ENCODE data around the gene CYP4F8.

CYP4F8 gene

GRCh38 chr19:15671891-15672579, 57.0 kb downstream of the CYP4F8 start:
- Histone ChIP-seq H3K79me2 (ENCODE audit: control insufficient read depth, insufficient read depth, low read length, poor library complexity) (no peaks in the 10 kb centered on the region), H2AK5ac (ENCODE audit: low read length) (no peak overlapping the region), H3K27me3 (ENCODE audit: insufficient read depth, low read length) (no peaks in the 10 kb centered on the region), H3K4me1 (ENCODE audit: control insufficient read depth in 1 of 2, insufficient read depth in 2 of 2, low read length in 2 of 2) (no peaks in the 10 kb centered on the region), H4K12ac (ENCODE audit: low read depth, low read length) (no peak overlapping the region), H3K23ac (ENCODE audit: low read length) (no peak overlapping the region), H3K9me3 (ENCODE audit: insufficient read depth, low read depth, low read length) (peaks cover 43% of the 10 kb centered on the region), H3K18ac (ENCODE audit: low read length) (no peak overlapping the region), H4K91ac (ENCODE audit: low read depth, low read length) (no peak overlapping the region), H2AFZ (ENCODE audit: insufficient read depth, low read length, poor library complexity) (no peak overlapping the region), H2BK120ac (ENCODE audit: insufficient read depth, low read length, poor library complexity) (no peak overlapping the region), H3K4me3 (ENCODE audit: low read depth, low read length) (no peak overlapping the region), H3K79me1 (ENCODE audit: low read length) (no peaks in the 10 kb centered on the region), H3K9ac (ENCODE audit: low read length) (no peak overlapping the region), H3K27ac (ENCODE audit: low read depth, low read length) (no peak overlapping the region), H4K8ac (ENCODE audit: low read depth, low read length) (no peak overlapping the region), H3K14ac (ENCODE audit: low read length) (no peak overlapping the region), H3K36me3 (ENCODE audit: control insufficient read depth in 1 of 2, insufficient read depth in 2 of 2, low read length in 2 of 2) (no peaks in the 10 kb centered on the region), H3K4me2 (ENCODE audit: low read length) (no peak overlapping the region), H2BK12ac (ENCODE audit: low read length) (no peak overlapping the region), H2BK5ac (ENCODE audit: low read depth, low read length, poor library complexity) (no peak overlapping the region), H3K4ac (ENCODE audit: low read depth, low read length) (no peak overlapping the region)
- no peak for DNase-seq
- WGBS (ENCODE audit: extremely low coverage, insufficient coverage, insufficient read length) = no CpG with 5 or more reads among the region's 10 CpGs

DNA sequence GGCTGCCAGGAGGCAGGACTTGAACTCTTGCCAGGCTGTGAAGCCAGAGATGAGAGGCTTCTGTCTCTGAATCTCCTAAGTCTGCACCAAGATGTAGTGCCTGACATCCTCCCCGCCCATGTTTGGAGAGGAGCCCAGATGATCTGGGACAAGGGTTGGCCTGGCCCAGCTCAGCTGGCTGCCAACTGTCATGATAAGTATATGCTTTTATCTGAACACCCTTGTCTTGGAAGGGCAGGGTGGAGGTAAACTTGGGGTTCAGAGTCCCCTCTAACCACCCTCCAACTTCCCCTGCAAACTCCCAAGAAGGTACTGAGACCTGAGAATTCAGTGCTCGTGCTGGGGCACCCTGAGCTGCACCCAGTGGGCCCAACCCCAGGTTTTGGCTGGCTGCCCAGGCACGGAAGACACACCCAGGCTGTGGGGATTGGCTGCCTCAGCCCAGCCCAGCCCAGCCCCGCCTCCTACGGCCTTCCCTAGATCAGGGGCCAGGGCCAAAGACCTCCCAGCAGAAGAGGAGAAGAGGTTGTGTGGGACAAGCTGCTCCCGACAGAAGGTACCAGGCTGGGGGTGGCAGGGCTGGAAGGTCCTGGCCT, 57.7 kb downstream of the CYP4F8 start, which contains the start of gene CYP4F12:
TSS of gene CYP4F12 (plus strand) at position 508 of the 596 bp plus-strand sequence. CDS start 443 bp downstream, outside the sequence.
- Histone ChIP-seq H2BK5ac (ENCODE audit: low read depth, low read length, poor library complexity) (no peak within 1 kb of the TSS), H2AK5ac (ENCODE audit: low read length) (no peak within 1 kb of the TSS), H2BK12ac (ENCODE audit: low read length) (no peak within 1 kb of the TSS), H3K9me3 (ENCODE audit: insufficient read depth, low read depth, low read length) (peaks cover 43% of the 10 kb centered on the region), H3K23ac (ENCODE audit: low read length) (no peak within 1 kb of the TSS), H3K79me2 (ENCODE audit: control insufficient read depth, insufficient read depth, low read length, poor library complexity) (no peaks in the 10 kb centered on the region), H3K4me3 (ENCODE audit: low read depth, low read length) (no peak within 1 kb of the TSS), H3K4me1 (ENCODE audit: control insufficient read depth in 1 of 2, insufficient read depth in 2 of 2, low read length in 2 of 2) (no peaks in the 10 kb centered on the region), H4K12ac (ENCODE audit: low read depth, low read length) (no peak within 1 kb of the TSS), H3K14ac (ENCODE audit: low read length) (no peak within 1 kb of the TSS), H3K79me1 (ENCODE audit: low read length) (no peaks in the 10 kb centered on the region), H3K4ac (ENCODE audit: low read depth, low read length) (no peak within 1 kb of the TSS), H4K8ac (ENCODE audit: low read depth, low read length) (no peak within 1 kb of the TSS), H2AFZ (ENCODE audit: insufficient read depth, low read length, poor library complexity) (no peak within 1 kb of the TSS), H3K18ac (ENCODE audit: low read length) (no peak within 1 kb of the TSS), H3K27me3 (ENCODE audit: insufficient read depth, low read length) (no peaks in the 10 kb centered on the region), H3K4me2 (ENCODE audit: low read length) (no peak within 1 kb of the TSS), H3K27ac (ENCODE audit: low read depth, low read length) (no peak within 1 kb of the TSS), H2BK120ac (ENCODE audit: insufficient read depth, low read length, poor library complexity) (no peak within 1 kb of the TSS), H3K36me3 (ENCODE audit: control insufficient read depth in 1 of 2, insufficient read depth in 2 of 2, low read length in 2 of 2) (no peaks in the 10 kb centered on the region), H4K91ac (ENCODE audit: low read depth, low read length) (no peak within 1 kb of the TSS), H3K9ac (ENCODE audit: low read length) (no peak within 1 kb of the TSS)
- no peak for DNase-seq
- no CpG with 5 or more reads among the region's 6 CpGs for WGBS (ENCODE audit: extremely low coverage, insufficient coverage, insufficient read length)

DNA sequence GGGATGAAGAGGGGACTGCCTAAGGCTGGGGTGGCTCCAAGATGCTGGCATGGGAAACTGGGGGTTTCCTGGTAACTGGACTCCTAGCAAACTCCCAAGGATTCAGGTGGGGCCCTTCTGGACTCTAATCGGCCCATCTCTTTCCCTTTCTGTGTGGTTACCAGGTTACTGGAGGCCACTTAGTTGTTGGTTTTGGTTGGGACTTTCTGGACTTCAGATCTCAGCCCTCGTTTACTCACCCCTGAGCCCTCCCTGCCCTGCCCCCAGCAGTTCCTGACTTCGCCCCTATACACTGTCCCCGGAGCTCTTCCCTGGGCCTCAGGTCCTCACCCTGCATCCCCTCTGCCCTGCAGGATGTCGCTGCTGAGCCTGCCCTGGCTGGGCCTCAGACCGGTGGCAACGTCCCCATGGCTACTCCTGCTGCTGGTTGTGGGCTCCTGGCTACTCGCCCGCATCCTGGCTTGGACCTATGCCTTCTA, 58.2 kb downstream of the CYP4F8 start:
- no peaks in the 10 kb centered on the region for H3K4me1 ChIP-seq (ENCODE audit: control insufficient read depth in 1 of 2, insufficient read depth in 2 of 2, low read length in 2 of 2)
- no peak overlapping the region for H3K23ac ChIP-seq (ENCODE audit: low read length)
- H3K9ac ChIP-seq (ENCODE audit: low read length) = no peak overlapping the region
- no peak overlapping the region for H2AK5ac ChIP-seq (ENCODE audit: low read length)
- WGBS (ENCODE audit: extremely low coverage, insufficient coverage, insufficient read length) = no CpG with 5 or more reads among the region's 9 CpGs
- no peaks in the 10 kb centered on the region for H3K79me1 ChIP-seq (ENCODE audit: low read length)
- peak in 1 of 2 donors; percentile 12 for DNase-seq
- no peak overlapping the region for H4K12ac ChIP-seq (ENCODE audit: low read depth, low read length)
- H4K8ac ChIP-seq (ENCODE audit: low read depth, low read length) = no peak overlapping the region
- H3K27me3 ChIP-seq (ENCODE audit: insufficient read depth, low read length) = no peaks in the 10 kb centered on the region
- no peak overlapping the region for H2BK12ac ChIP-seq (ENCODE audit: low read length)
- no peak overlapping the region for H4K91ac ChIP-seq (ENCODE audit: low read depth, low read length)
- H3K4me3 ChIP-seq (ENCODE audit: low read depth, low read length) = no peak overlapping the region
- H3K36me3 ChIP-seq (ENCODE audit: control insufficient read depth in 1 of 2, insufficient read depth in 2 of 2, low read length in 2 of 2) = no peaks in the 10 kb centered on the region
- no peak overlapping the region for H3K4ac ChIP-seq (ENCODE audit: low read depth, low read length)
- no peak overlapping the region for H3K27ac ChIP-seq (ENCODE audit: low read depth, low read length)
- H2AFZ ChIP-seq (ENCODE audit: insufficient read depth, low read length, poor library complexity) = no peak overlapping the region
- peaks cover 46% of the 10 kb centered on the region for H3K9me3 ChIP-seq (ENCODE audit: insufficient read depth, low read depth, low read length)
- H2BK5ac ChIP-seq (ENCODE audit: low read depth, low read length, poor library complexity) = no peak overlapping the region
- H2BK120ac ChIP-seq (ENCODE audit: insufficient read depth, low read length, poor library complexity) = no peak overlapping the region
- H3K4me2 ChIP-seq (ENCODE audit: low read length) = no peak overlapping the region
- no peak overlapping the region for H3K14ac ChIP-seq (ENCODE audit: low read length)
- H3K18ac ChIP-seq (ENCODE audit: low read length) = no peak overlapping the region
- H3K79me2 ChIP-seq (ENCODE audit: control insufficient read depth, insufficient read depth, low read length, poor library complexity) = no peaks in the 10 kb centered on the region

DNA sequence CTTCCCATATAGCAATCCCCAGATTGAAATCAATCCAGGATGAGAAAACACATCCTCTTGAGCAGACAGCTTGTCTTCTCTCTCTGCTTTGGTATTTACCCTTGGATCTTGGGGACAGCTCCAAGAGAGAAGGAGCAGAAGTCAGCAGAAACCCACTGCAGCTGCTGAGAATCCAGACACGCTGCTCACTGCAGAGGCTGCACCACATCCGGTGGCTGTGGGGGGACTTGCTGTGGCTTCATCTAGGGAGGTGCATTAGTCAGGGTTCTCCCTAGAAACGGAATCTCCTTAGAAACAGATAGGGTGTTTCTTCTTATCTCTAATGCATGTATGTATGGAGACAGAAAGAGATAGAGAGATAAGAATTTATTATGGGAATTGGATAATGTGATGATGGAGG, 60.5 kb downstream of the CYP4F8 start:
- Histone ChIP-seq H3K9ac (ENCODE audit: low read length) (no peak overlapping the region), H3K4ac (ENCODE audit: low read depth, low read length) (no peak overlapping the region), H3K36me3 (ENCODE audit: control insufficient read depth in 1 of 2, insufficient read depth in 2 of 2, low read length in 2 of 2) (no peaks in the 10 kb centered on the region), H4K91ac (ENCODE audit: low read depth, low read length) (no peak overlapping the region), H2BK5ac (ENCODE audit: low read depth, low read length, poor library complexity) (no peak overlapping the region), H3K27ac (ENCODE audit: low read depth, low read length) (no peak overlapping the region), H3K9me3 (ENCODE audit: insufficient read depth, low read depth, low read length) (peaks cover 49% of the 10 kb centered on the region), H3K4me1 (ENCODE audit: control insufficient read depth in 1 of 2, insufficient read depth in 2 of 2, low read length in 2 of 2) (no peaks in the 10 kb centered on the region), H4K8ac (ENCODE audit: low read depth, low read length) (no peak overlapping the region), H2BK12ac (ENCODE audit: low read length) (no peak overlapping the region), H2AK5ac (ENCODE audit: low read length) (no peak overlapping the region), H3K4me2 (ENCODE audit: low read length) (no peak overlapping the region), H3K18ac (ENCODE audit: low read length) (no peak overlapping the region), H4K12ac (ENCODE audit: low read depth, low read length) (no peak overlapping the region), H3K14ac (ENCODE audit: low read length) (no peak overlapping the region), H2BK120ac (ENCODE audit: insufficient read depth, low read length, poor library complexity) (no peak overlapping the region), H3K23ac (ENCODE audit: low read length) (no peak overlapping the region), H3K27me3 (ENCODE audit: insufficient read depth, low read length) (no peaks in the 10 kb centered on the region), H3K79me2 (ENCODE audit: control insufficient read depth, insufficient read depth, low read length, poor library complexity) (no peaks in the 10 kb centered on the region), H3K79me1 (ENCODE audit: low read length) (no peaks in the 10 kb centered on the region), H2AFZ (ENCODE audit: insufficient read depth, low read length, poor library complexity) (no peak overlapping the region), H3K4me3 (ENCODE audit: low read depth, low read length) (no peak overlapping the region)
- no CpG with 5 or more reads among the region's 3 CpGs for WGBS (ENCODE audit: extremely low coverage, insufficient coverage, insufficient read length)
- no peak for DNase-seq
